ENCODE results near the gene SLC25A38. TPM values are rescaled to one million over a fixed set of nuclear protein-coding genes. Genes with fewer than 3 reads are reported as not detected.
"Not testable (repeated sequence)": the region's sequence is repeated elsewhere in the genome, so short reads cannot be mapped to it uniquely, and the experiment has no call there.

The SLC25A38 gene
- total and polyA plus RNA-seq, 9 of the 15 experiments (the other 6 are each of a cell fraction or from before 2014, with no cell fraction given) = 13.5 to 51.1 (median 30.6) TPM

GRCh38 chr3:39415302-39415701 is 32.1 kb downstream of the SLC25A38 start:
- H3K9ac ChIP-seq (ENCODE audit: insufficient read depth in 1 of 2, low read depth in 2 of 2, low read length in 2 of 2); intact Hi-C loops (cut with micrococcal nuclease); ATAC-seq; H3K79me2 ChIP-seq (ENCODE audit: control insufficient read depth, insufficient read depth, low read length); H3K27ac ChIP-seq (ENCODE audit: extremely low read depth, low read depth, low read length); FAIRE-seq; H3K27me3 ChIP-seq (ENCODE audit: control insufficient read depth in 2 of 2, insufficient read depth in 2 of 2, low read length in 2 of 2); CTCF ChIA-PET (ENCODE audit: low intra/inter-chr PET ratio); H3K9me3 ChIP-seq (replicated peaks; ENCODE audit: control insufficient read depth, insufficient read depth, low read depth, low read length); H2AFZ ChIP-seq (ENCODE audit: low read depth, low read length); DNase-seq (ENCODE audit: extremely low read depth in 1 of 4, low spot score in 3 of 4); BruUV-seq (replicated peaks); H3K9me1 ChIP-seq (ENCODE audit: control insufficient read depth, insufficient read depth, low read length); H3K4me1 ChIP-seq (replicated peaks in 1 of 2; ENCODE audit: control insufficient read depth in 2 of 2, insufficient read depth in 2 of 2, low read length in 2 of 2); H3K4me2 ChIP-seq (ENCODE audit: insufficient read depth, low read length); H3K4me3 ChIP-seq: not testable (repeated sequence)
- POLR2A ChIA-PET = interaction anchor here (0.6 to 4.2 kb wide), 8 partner anchors 9 to 904 kb away, joined by 3 to 41 read pairs (median 4); partner anchors contain the start of gene RPSA
- TF ChIP-seq SUPT5H (IDR thresholded peaks at IDR 0.05) (peak; percentile 12), ZNF121 (CRISPR knock-in tag; conservative IDR thresholded peaks at IDR 0.05) (peak; percentile 100), POLR2A (conservative IDR thresholded peaks at IDR 0.05) (peak; percentile 0), KDM1A (IDR thresholded peaks at IDR 0.05) (peak; percentile 6 to 43; a peak in 1 of 4 replicates), RBM25 (IDR thresholded peaks at IDR 0.05; ENCODE audit: low read depth, low read length, severe bottlenecking) (peak; percentile 51), BCOR (IDR thresholded peaks at IDR 0.05) (0 out of 2 replicates have a peak, but pooled peaks have one; percentile 42), EWSR1 (IDR thresholded peaks at IDR 0.05; ENCODE audit: borderline replicate concordance, low read depth, partially characterized antibody) (peak; percentile 52), HNRNPLL (IDR thresholded peaks at IDR 0.05; ENCODE audit: low read depth, low read length, poor library complexity, severe bottlenecking) (peak; percentile 32), MAX (CRISPR knock-in tag; IDR thresholded peaks at IDR 0.05) (0 out of 2 replicates have a peak, but pooled peaks have one; percentile 4)
- Histone ChIP-seq H3K36me3 (ENCODE audit: control insufficient read depth, insufficient read depth, low read length) (peaks cover 40% of the 10 kb centered on the region), H4K20me1 (replicated peaks; ENCODE audit: control insufficient read depth, insufficient read depth, low read length) (peaks cover 47% of the 10 kb centered on the region)
- WGBS (ENCODE audit: insufficient coverage, low coverage, missing lambda C conversion rate) = 28% methylated on average over 3 of the region's 3 CpGs
- in situ Hi-C loops (cut with MboI) = loop anchor here (25.0 kb wide), 1 partner anchor 1047 kb away; the partner anchor contains the start of gene RPL14

Data from K562 (cell line).